HepG2 (cell line): ENCODE data around the gene TARDBP. TPM values are rescaled to one million over a fixed set of nuclear protein-coding genes. Genes with fewer than 3 reads are reported as not detected.
A peak's percentile ranks its signal among the peaks of the same experiment; 100 is the strongest.

Experiments
- ATAC-seq: fragments of 200-7000 bp; cut with Tn5 transposase; 3 replicates; pipeline ENCODE4 v1.9.1; 2020; ENCODE audit warnings: mild to moderate bottlenecking, moderate library complexity
- BruUV-seq: library from RNA; stranded (reverse); fragments of 400-500 nt; replicated peaks from 2 replicates; lab custom pipeline; 2021; lab: Mats Ljungman, UMichigan
- CTCF ChIA-PET: fragments of 300-600 bp; formaldehyde crosslinking; extraction: SDS; loops from one replicate; lab custom pipeline; 2021; ENCODE audit warnings: low total read pairs, inconsistent platforms, low intra/inter-chr PET ratio; lab: Yijun Ruan, JAX
- POLR2A ChIA-PET: fragments of 350-600 bp; sonication (Branson Sonifier 250); formaldehyde crosslinking; loops from one replicate; lab custom pipeline; 2020; ENCODE audit warnings: antibody characterized with exemption, inconsistent platforms; lab: Yijun Ruan, JAX
- DNase-seq: peaks from one replicate; pipeline ENCODE4 v3.0.0-alpha.2; 2015; ENCODE audit warnings: low spot score
- FAIRE-seq: peaks from 3 replicates; lab custom pipeline; 2011; peaks lifted over from hg19 to GRCh38; lab: Jason Lieb, UNC
- H2AFZ ChIP-seq: one replicate; pipeline ENCODE4 v1.6.1; 2011; ENCODE audit warnings: low read length, inconsistent platforms
- H3K27ac ChIP-seq: fragments of 300-600 bp; 3 replicates; pipeline ENCODE4 v1.8.0; 2011; ENCODE audit warnings: mixed run types, mild to moderate bottlenecking, mixed read lengths, low read length, inconsistent platforms; ENCODE audit not compliant: insufficient read depth; ENCODE audit errors: extremely low read length
- H3K27me3 ChIP-seq, 2 experiments: fragments of 200-600 bp in 1 of 2; 2 replicates in 1 of 2; 3 replicates in 1 of 2; pipeline versions ENCODE4 v1.6.0 to v1.8.0; 2011; ENCODE audit warnings: low read length in 2 of 2, mild to moderate bottlenecking in 2 of 2, moderate library complexity in 2 of 2, inconsistent platforms in 1 of 2; ENCODE audit not compliant: insufficient read depth in 2 of 2, control insufficient read depth in 1 of 2
- H3K36me3 ChIP-seq, 2 experiments: fragments of 200-600 bp in 1 of 2; replicated peaks in 1 of 2; 2 replicates in 1 of 2; 3 replicates in 1 of 2; pipeline versions ENCODE4 v1.5.1 to v1.8.0; 2011; ENCODE audit warnings: low read length in 2 of 2, inconsistent platforms in 1 of 2; ENCODE audit not compliant: insufficient read depth in 2 of 2, control insufficient read depth in 1 of 2
- H3K4me1 ChIP-seq: 2 replicates; pipeline ENCODE4 v1.5.1; 2012; ENCODE audit warnings: low read length, inconsistent platforms; ENCODE audit not compliant: insufficient read depth
- H3K4me2 ChIP-seq: 2 replicates; pipeline ENCODE4 v1.6.0; 2011; ENCODE audit warnings: low read depth, low read length, inconsistent platforms
- H3K4me3 ChIP-seq, 3 experiments: fragments of 200-600 bp in 1 of 3; sonication (generic), shearing (Covaris generic) in 1 of 3; replicated peaks in 1 of 3; 2 replicates each; pipeline ENCODE4 v1.5.1; 2011 to 2016; ENCODE audit warnings: low read length in 3 of 3, inconsistent platforms in 2 of 3, low read depth in 2 of 3, mild to moderate bottlenecking in 2 of 3, control low read depth in 1 of 3, mixed read lengths in 1 of 3; ENCODE audit not compliant: insufficient read depth in 1 of 3
- H3K79me2 ChIP-seq: one replicate; pipeline ENCODE4 v1.6.1; 2011; ENCODE audit warnings: low read length, inconsistent platforms; ENCODE audit not compliant: insufficient read depth
- H3K9ac ChIP-seq: 2 replicates; pipeline ENCODE4 v1.6.0; 2011; ENCODE audit warnings: mild to moderate bottlenecking, low read depth, low read length, inconsistent platforms; ENCODE audit not compliant: insufficient read depth
- H3K9me3 ChIP-seq: 2 replicates; pipeline ENCODE4 v1.5.1; 2012; ENCODE audit warnings: mild to moderate bottlenecking, low read length
- H4K20me1 ChIP-seq: 2 replicates; pipeline ENCODE4 v1.6.0; 2011; ENCODE audit warnings: inconsistent platforms, mild to moderate bottlenecking, low read length, moderate library complexity; ENCODE audit not compliant: insufficient read depth
- DNMT3B ChIP-seq: conservative IDR thresholded peaks from 2 replicates; pipeline ENCODE4 v1.6.1; 2016; ENCODE audit warnings: missing biosample characterization, control low read depth
- FLYWCH1 ChIP-seq: sonication (generic); formaldehyde crosslinking; IDR thresholded peaks from 2 replicates; pipeline ENCODE4 v1.8.1; 2023; ENCODE audit warnings: mild to moderate bottlenecking, missing genetic modification reagents
- GFI1 ChIP-seq: sonication (generic); formaldehyde crosslinking; IDR thresholded peaks from 2 replicates; pipeline ENCODE4 v1.5.0; 2020; ENCODE audit warnings: missing genetic modification reagents, mild to moderate bottlenecking, borderline replicate concordance
- KDM1A ChIP-seq: IDR thresholded peaks from 2 replicates; pipeline ENCODE4 v1.6.1; 2016; ENCODE audit warnings: missing compliant biosample characterization
- NBN ChIP-seq: fragments of 450-650 bp; conservative IDR thresholded peaks from 2 replicates; pipeline ENCODE4 v1.6.1; 2017
- NFIB ChIP-seq: sonication (generic); formaldehyde crosslinking; IDR thresholded peaks from 2 replicates; pipeline ENCODE4 v1.9.0; 2021; ENCODE audit warnings: missing genetic modification reagents, mild to moderate bottlenecking, borderline replicate concordance
- NFYC ChIP-seq: IDR thresholded peaks from 2 replicates; pipeline ENCODE4 v1.6.1; 2016; ENCODE audit warnings: missing genetic modification reagents, missing compliant biosample characterization
- PAF1 ChIP-seq: IDR thresholded peaks from 2 replicates; pipeline ENCODE4 v1.6.1; 2016; ENCODE audit warnings: missing genetic modification reagents, missing compliant biosample characterization
- PHF20 ChIP-seq: sonication (generic); formaldehyde crosslinking; IDR thresholded peaks from 2 replicates; pipeline ENCODE4 v1.5.0; 2020; ENCODE audit warnings: mild to moderate bottlenecking, missing genetic modification reagents
- SMC3 ChIP-seq: IDR thresholded peaks from 2 replicates; pipeline ENCODE4 v1.6.1; 2011; ENCODE audit warnings: low read length, improper control_type of control experiment
- SRSF4 ChIP-seq: fragments of 200-400 bp; formaldehyde crosslinking; IDR thresholded peaks from one replicate; pipeline ENCODE4 v1.6.1; 2018; ENCODE audit warnings: mild to moderate bottlenecking, low read depth, low read length, moderate library complexity; ENCODE audit not compliant: poor library complexity, severe bottlenecking
- STAG1 ChIP-seq: sonication (generic); formaldehyde crosslinking; IDR thresholded peaks from 2 replicates; pipeline ENCODE4 v1.4.0; 2020; ENCODE audit warnings: missing genetic modification reagents
- TCF12 ChIP-seq, 2 experiments: fragments of 450-650 bp in 1 of 2; sonication (generic) in 1 of 2; formaldehyde crosslinking in 1 of 2; IDR thresholded peaks; 2 replicates each; pipeline versions ENCODE4 v1.6.1 to v1.8.0; 2017 to 2022; ENCODE audit warnings: antibody characterized with exemption in 1 of 2, mild to moderate bottlenecking in 1 of 2, missing genetic modification reagents in 1 of 2, moderate library complexity in 1 of 2
- ZMYM3 ChIP-seq: sonication (generic); formaldehyde crosslinking; IDR thresholded peaks from 2 replicates; pipeline ENCODE4 v1.5.1; 2020; ENCODE audit warnings: mild to moderate bottlenecking, missing genetic modification reagents
- ZNF329 ChIP-seq: sonication (generic); formaldehyde crosslinking; IDR thresholded peaks from 2 replicates; pipeline ENCODE4 v1.9.0; 2021; ENCODE audit warnings: low read depth, mild to moderate bottlenecking, missing genetic modification reagents
- ZNF776 ChIP-seq: sonication (generic); formaldehyde crosslinking; IDR thresholded peaks from 2 replicates; pipeline ENCODE4 v1.4.0; 2020; ENCODE audit warnings: mild to moderate bottlenecking, missing genetic modification reagents
- ZNF816 ChIP-seq: sonication (generic); formaldehyde crosslinking; IDR thresholded peaks from 2 replicates; pipeline ENCODE4 v1.8.0; 2022; ENCODE audit warnings: missing genetic modification reagents, mild to moderate bottlenecking, borderline replicate concordance
- WGBS: methylation state at CpG from one replicate; pipeline ENCODE4 v1.1.6; 2017; ENCODE audit warnings: low lambda C conversion rate; 5-methylcytosine and 5-hydroxymethylcytosine counted together
- in situ Hi-C: cut with HindIII; loops from 2 replicates; pipeline ENCODE4 v1.10.0; 2017; ENCODE audit warnings: low pct_unique_long_range_greater_than_20kb; ENCODE audit not compliant: extremely low pct_ligation_motif_present
- intact Hi-C: fragments of 100-400 bp; cut with micrococcal nuclease; formaldehyde crosslinking; loops from one replicate; pipeline ENCODE4 v1.10.0; 2022; ENCODE audit not compliant: unreplicated experiment
- polyA plus RNA-seq, 8 experiments: library from polyadenylated mRNA; depleted of rRNA in 3 of 8; stranded (reverse) in 7 of 8; unstranded in 1 of 8; fragments of >200 nt; fragmentation: Illumina TruSeq in 4 of 8; extraction: Trizol in 4 of 8; gene quantifications; 2 replicates each; pipeline versions ENCODE4 v1.2.1 to v1.2.3, GENCODE V29; 2011 to 2016; ENCODE audit warnings: low read depth in 4 of 8, missing spikeins in 1 of 8, mixed read lengths in 1 of 8; ENCODE audit not compliant: insufficient read depth in 1 of 8
- total RNA-seq, 5 experiments: library from RNA; depleted of rRNA; stranded (reverse); fragments of >200 nt; fragmentation: Illumina TruSeq; extraction: Trizol; gene quantifications; 2 replicates each; pipeline ENCODE4 v1.2.3, GENCODE V29; 2016; ENCODE audit warnings: low read depth in 1 of 5
- TF ChIP-seq, protein P1 (sequence below): sonication (generic); formaldehyde crosslinking; IDR thresholded peaks from 2 replicates; pipeline ENCODE4 v1.4.0; 2020; ENCODE audit warnings: missing genetic modification reagents
- TF ChIP-seq, protein P2 (sequence below), 2 experiments: sonication (generic) in 1 of 2; formaldehyde crosslinking in 1 of 2; IDR thresholded peaks; 2 replicates each; pipeline versions ENCODE4 v1.5.1 to v1.6.1; 2011 to 2020; ENCODE audit warnings: borderline replicate concordance in 1 of 2, low read depth in 1 of 2, low read length in 1 of 2, mild to moderate bottlenecking in 1 of 2, missing genetic modification reagents in 1 of 2, moderate library complexity in 1 of 2

Gene TARDBP
- total and polyA plus RNA-seq, 2 of the 13 experiments (the other 11 are each of a cell fraction or from before 2014, with no cell fraction given): 62.4 to 93.0 TPM

DNA sequence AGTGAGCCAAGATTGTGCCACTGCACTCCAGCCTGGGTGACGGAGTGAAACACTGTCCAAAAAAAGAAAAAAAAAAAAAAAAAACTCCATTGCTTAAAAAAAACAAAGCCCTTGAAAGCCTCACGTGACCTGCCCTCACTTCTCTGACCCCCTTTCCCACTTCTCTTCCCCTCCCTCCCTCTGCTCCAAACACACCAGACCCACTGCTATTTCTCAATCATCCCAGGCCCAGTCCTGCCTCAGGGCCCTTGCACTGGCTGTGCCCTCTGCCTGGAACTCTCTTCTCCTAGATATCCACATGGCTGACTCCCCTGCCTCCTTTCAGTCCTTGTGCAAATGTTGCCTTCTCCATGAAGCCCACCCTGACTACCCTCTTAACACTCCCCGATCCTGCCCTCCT, 45.4 kb upstream of the TARDBP start:
- H3K27me3 ChIP-seq: peaks cover 1 to 15% of the 10 kb centered on the region in 2 experiments; a peak in 3 of 5 replicates
- FAIRE-seq: no peak
- BruUV-seq: no TSS peak

More for the DNA sequence above, 45.4 kb upstream of the TARDBP start:
- TF ChIP-seq ZNF816 (CRISPR knock-in tag): no peak
- TF ChIP-seq GFI1: no peak
- no peak for TF ChIP-seq NBN
- no peak for TF ChIP-seq ZNF776 (CRISPR knock-in tag)
- TF ChIP-seq ZMYM3 (CRISPR knock-in tag): peak; percentile 65
- no peak for TF ChIP-seq STAG1 (CRISPR knock-in tag)
- no peak for TF ChIP-seq NFIB (CRISPR knock-in tag)
- TF ChIP-seq TCF12 (IDR thresholded peaks at IDR 0.05): no peak
- no peak for TF ChIP-seq TCF12 (CRISPR knock-in tag; IDR thresholded peaks at IDR 0.05)
- no peak for TF ChIP-seq SRSF4
- TF ChIP-seq DNMT3B: no peak
- TF ChIP-seq, protein P1, sequence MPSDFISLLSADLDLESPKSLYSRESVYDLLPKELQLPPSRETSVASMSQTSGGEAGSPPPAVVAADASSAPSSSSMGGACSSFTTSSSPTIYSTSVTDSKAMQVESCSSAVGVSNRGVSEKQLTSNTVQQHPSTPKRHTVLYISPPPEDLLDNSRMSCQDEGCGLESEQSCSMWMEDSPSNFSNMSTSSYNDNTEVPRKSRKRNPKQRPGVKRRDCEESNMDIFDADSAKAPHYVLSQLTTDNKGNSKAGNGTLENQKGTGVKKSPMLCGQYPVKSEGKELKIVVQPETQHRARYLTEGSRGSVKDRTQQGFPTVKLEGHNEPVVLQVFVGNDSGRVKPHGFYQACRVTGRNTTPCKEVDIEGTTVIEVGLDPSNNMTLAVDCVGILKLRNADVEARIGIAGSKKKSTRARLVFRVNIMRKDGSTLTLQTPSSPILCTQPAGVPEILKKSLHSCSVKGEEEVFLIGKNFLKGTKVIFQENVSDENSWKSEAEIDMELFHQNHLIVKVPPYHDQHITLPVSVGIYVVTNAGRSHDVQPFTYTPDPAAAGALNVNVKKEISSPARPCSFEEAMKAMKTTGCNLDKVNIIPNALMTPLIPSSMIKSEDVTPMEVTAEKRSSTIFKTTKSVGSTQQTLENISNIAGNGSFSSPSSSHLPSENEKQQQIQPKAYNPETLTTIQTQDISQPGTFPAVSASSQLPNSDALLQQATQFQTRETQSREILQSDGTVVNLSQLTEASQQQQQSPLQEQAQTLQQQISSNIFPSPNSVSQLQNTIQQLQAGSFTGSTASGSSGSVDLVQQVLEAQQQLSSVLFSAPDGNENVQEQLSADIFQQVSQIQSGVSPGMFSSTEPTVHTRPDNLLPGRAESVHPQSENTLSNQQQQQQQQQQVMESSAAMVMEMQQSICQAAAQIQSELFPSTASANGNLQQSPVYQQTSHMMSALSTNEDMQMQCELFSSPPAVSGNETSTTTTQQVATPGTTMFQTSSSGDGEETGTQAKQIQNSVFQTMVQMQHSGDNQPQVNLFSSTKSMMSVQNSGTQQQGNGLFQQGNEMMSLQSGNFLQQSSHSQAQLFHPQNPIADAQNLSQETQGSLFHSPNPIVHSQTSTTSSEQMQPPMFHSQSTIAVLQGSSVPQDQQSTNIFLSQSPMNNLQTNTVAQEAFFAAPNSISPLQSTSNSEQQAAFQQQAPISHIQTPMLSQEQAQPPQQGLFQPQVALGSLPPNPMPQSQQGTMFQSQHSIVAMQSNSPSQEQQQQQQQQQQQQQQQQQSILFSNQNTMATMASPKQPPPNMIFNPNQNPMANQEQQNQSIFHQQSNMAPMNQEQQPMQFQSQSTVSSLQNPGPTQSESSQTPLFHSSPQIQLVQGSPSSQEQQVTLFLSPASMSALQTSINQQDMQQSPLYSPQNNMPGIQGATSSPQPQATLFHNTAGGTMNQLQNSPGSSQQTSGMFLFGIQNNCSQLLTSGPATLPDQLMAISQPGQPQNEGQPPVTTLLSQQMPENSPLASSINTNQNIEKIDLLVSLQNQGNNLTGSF: no peak
- TF ChIP-seq PHF20 (CRISPR knock-in tag): no peak
- no peak for TF ChIP-seq NFYC (CRISPR knock-in tag)
- no peak for TF ChIP-seq FLYWCH1 (CRISPR knock-in tag)
- TF ChIP-seq KDM1A: peak; percentile 58; the same call in 1 of the 2 replicates
- no peak for TF ChIP-seq PAF1 (CRISPR knock-in tag)
- TF ChIP-seq ZNF329: no peak
- TF ChIP-seq, protein P2, sequence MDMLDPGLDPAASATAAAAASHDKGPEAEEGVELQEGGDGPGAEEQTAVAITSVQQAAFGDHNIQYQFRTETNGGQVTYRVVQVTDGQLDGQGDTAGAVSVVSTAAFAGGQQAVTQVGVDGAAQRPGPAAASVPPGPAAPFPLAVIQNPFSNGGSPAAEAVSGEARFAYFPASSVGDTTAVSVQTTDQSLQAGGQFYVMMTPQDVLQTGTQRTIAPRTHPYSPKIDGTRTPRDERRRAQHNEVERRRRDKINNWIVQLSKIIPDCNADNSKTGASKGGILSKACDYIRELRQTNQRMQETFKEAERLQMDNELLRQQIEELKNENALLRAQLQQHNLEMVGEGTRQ (IDR thresholded peaks at IDR 0.05; ENCODE audit: low read depth, low read length): no peak
- TF ChIP-seq, protein P2 (CRISPR knock-in tag; IDR thresholded peaks at IDR 0.05; ENCODE audit: borderline replicate concordance): peak; percentile 38; the same call in 1 of the 2 replicates
- TF ChIP-seq SMC3: no peak
- no peak overlapping the region for H3K9ac ChIP-seq
- H3K27ac ChIP-seq: no peak overlapping the region
- no peaks in the 10 kb centered on the region for H3K79me2 ChIP-seq
- in situ Hi-C loops: no loop called here
- ChIA-PET POLR2A (no interaction called here), CTCF (no interaction called here)
- 31% methylated on average over 3 of the region's 3 CpGs for WGBS
- no peaks in the 10 kb centered on the region for H4K20me1 ChIP-seq
- H3K9me3 ChIP-seq: no peaks in the 10 kb centered on the region
- no peak overlapping the region for H3K4me3 ChIP-seq
- intact Hi-C loops: loop anchor here (10.0 kb wide), 1 partner anchor 102 kb away; no protein-coding TSS in a partner anchor
- no peaks in the 10 kb centered on the region for H3K36me3 ChIP-seq
- no peak overlapping the region for H2AFZ ChIP-seq
- H3K4me1 ChIP-seq: peaks cover 46% of the 10 kb centered on the region
- ATAC-seq (no peak), DNase-seq (no peak)
- H3K4me2 ChIP-seq: no peak overlapping the region
